Testis (tissue), 2 donors: ENCODE results near the gene CD55.

Experiments used
- CTCF ChIP-seq, 3 experiments: fragments of 450-650 bp in 2 of 3; fragments of 200-600 bp in 1 of 3; sonication (generic) in 1 of 3; IDR thresholded peaks; one replicate each; pipeline ENCODE4 v1.5.1; 2016 to 2019; ENCODE audit warnings: antibody characterized with exemption in 3 of 3, mild to moderate bottlenecking in 2 of 3, moderate library complexity in 1 of 3
- POLR2A ChIP-seq: fragments of 450-650 bp; IDR thresholded peaks from one replicate; pipeline ENCODE4 v1.6.1; 2017; ENCODE audit warnings: antibody characterized with exemption, mild to moderate bottlenecking, moderate library complexity

DNA sequence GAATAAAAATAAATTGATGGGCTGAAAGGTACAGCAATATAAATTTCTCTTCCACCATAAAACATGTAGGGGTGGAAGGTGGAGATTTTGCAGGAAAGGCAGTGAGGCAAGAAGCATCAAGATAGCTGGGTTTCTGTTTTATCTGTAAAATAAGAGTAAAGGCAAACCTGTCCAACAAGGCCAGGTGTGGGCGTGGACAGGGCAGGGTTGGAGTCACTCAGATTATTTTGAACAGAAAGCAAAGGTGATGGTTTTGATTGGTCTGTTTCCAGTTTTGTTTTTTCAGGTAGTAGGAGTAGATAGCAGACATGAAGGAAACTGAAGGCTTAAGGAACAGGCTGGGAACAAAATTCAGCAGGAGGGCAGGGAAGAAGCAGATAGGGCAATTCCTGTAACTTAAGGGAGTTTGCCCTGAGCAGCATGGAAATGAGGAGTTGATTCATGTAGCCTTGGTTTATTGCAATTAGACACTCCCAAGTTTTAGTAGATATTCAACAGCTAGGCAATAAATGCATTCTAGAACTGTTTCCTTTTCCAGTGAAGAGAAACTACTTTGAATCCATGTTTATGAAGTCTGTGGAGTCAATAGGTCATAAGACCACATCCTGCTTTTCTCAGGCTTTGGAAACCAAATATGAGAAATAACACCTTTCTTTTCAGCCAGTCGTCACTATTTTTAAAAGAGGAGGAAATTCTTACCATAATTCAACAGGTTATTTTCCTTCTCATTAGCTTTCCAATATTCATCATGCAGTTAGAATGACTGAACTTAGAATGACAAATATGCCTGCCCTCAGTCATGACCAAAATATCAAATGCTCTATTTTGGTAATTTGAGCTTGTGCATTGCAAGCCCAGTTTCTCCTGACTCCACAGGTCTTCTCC is 38.7 kb upstream of the CD55 start:
- TF ChIP-seq CTCF (IDR thresholded peaks at IDR 0.05) = no peak
- TF ChIP-seq POLR2A = no peak
